H54 (cell line): ENCODE data around the gene NYAP2.

ENCODE experiments used
- DNase-seq: peaks from one replicate; pipeline ENCODE4 v3.0.0; 2011; ENCODE audit warnings: low spot score, mixed read lengths; ENCODE audit not compliant: insufficient read length
- FAIRE-seq: peaks from 3 replicates; lab custom pipeline; 2011; peaks lifted over from hg19 to GRCh38; lab: Jason Lieb, UNC
- POLR2A ChIP-seq: IDR thresholded peaks from 2 replicates; pipeline ENCODE4 v1.6.1; 2011; ENCODE audit warnings: low read depth, mild to moderate bottlenecking, low read length

Gene NYAP2

GRCh38 chr2:225454412-225454811 is 54.9 kb downstream of the NYAP2 start:
- no peak for FAIRE-seq
- DNase-seq: no peak
- TF ChIP-seq POLR2A: no peak

GRCh38 chr2:225456619-225457260 is 57.2 kb downstream of the NYAP2 start:
- no peak for TF ChIP-seq POLR2A
- DNase-seq: no peak
- no peak for FAIRE-seq

GRCh38 chr2:225457482-225457881 is 58.0 kb downstream of the NYAP2 start:
- no peak for TF ChIP-seq POLR2A
- no peak for FAIRE-seq
- no peak for DNase-seq

GRCh38 chr2:225458431-225459117 is 59.1 kb downstream of the NYAP2 start:
- DNase-seq: no peak
- FAIRE-seq: no peak
- no peak for TF ChIP-seq POLR2A

GRCh38 chr2:225462417-225462816 is 62.9 kb downstream of the NYAP2 start:
- TF ChIP-seq POLR2A: no peak
- FAIRE-seq (no peak), DNase-seq (no peak)

GRCh38 chr2:225462945-225463344 is 63.4 kb downstream of the NYAP2 start:
- TF ChIP-seq POLR2A: no peak
- DNase-seq (no peak), FAIRE-seq (no peak)

GRCh38 chr2:225463449-225463848 is 63.9 kb downstream of the NYAP2 start:
- TF ChIP-seq POLR2A: no peak
- DNase-seq (no peak), FAIRE-seq (no peak)

- DNase-seq (no peak), FAIRE-seq (peak; percentile 45)
- TF ChIP-seq POLR2A: no peak
Measured at GRCh38 chr2:225464346-225465025, 65.0 kb downstream of the NYAP2 start.

- DNase-seq: no peak
- TF ChIP-seq POLR2A: no peak
- no peak for FAIRE-seq
Measured at GRCh38 chr2:225465827-225466226, 66.3 kb downstream of the NYAP2 start.

GRCh38 chr2:225466891-225467604 is 67.5 kb downstream of the NYAP2 start:
- FAIRE-seq (no peak), DNase-seq (no peak)
- no peak for TF ChIP-seq POLR2A

GRCh38 chr2:225468131-225468530 is 68.6 kb downstream of the NYAP2 start:
- FAIRE-seq (no peak), DNase-seq (no peak)
- no peak for TF ChIP-seq POLR2A

- TF ChIP-seq POLR2A: no peak
- no peak for DNase-seq
- no peak for FAIRE-seq
Measured at GRCh38 chr2:225471039-225471438, 71.5 kb downstream of the NYAP2 start.

- FAIRE-seq (no peak), DNase-seq (no peak)
- no peak for TF ChIP-seq POLR2A
Measured at GRCh38 chr2:225471482-225471881, 72.0 kb downstream of the NYAP2 start.

GRCh38 chr2:225472161-225472560 is 72.7 kb downstream of the NYAP2 start:
- no peak for DNase-seq
- TF ChIP-seq POLR2A: no peak
- no peak for FAIRE-seq
